ENCODE results near the gene ALPP. TPM values are rescaled to one million over a fixed set of nuclear protein-coding genes. Genes with fewer than 3 reads are reported as not detected.
"Not testable (repeated sequence)": the region's sequence is repeated elsewhere in the genome, so short reads cannot be mapped to it uniquely, and the experiment has no call there.

The ALPP gene
- total and polyA plus RNA-seq, 5 donors from 2014 or later: not detected

GRCh38 chr2:232422996-232423395, 44.4 kb downstream of the ALPP start:
- not testable (repeated sequence) for ATAC-seq (ENCODE audit: low read depth in 2 of 2); DNase-seq; H3K9me3 ChIP-seq (ENCODE audit: control insufficient read depth in 2 of 2, low read length in 2 of 2); H3K4me3 ChIP-seq (ENCODE audit: low read depth, low read length); H3K36me3 Mint-ChIP-seq; H3K27ac Mint-ChIP-seq; H3K36me3 ChIP-seq (ENCODE audit: control insufficient read depth, insufficient read depth, low read length); H3K4me3 Mint-ChIP-seq; H3K9me3 Mint-ChIP-seq; H3K27ac ChIP-seq (ENCODE audit: insufficient read depth, low read length, poor library complexity, severe bottlenecking); H3K27me3 ChIP-seq (ENCODE audit: control insufficient read depth, insufficient read depth, low read length)
- peaks cover 0 to 16% (median 7%) of the 10 kb centered on the region in 4 donors for H3K4me1 Mint-ChIP-seq
- peaks cover 13% of the 10 kb centered on the region for H3K4me1 ChIP-seq (ENCODE audit: control insufficient read depth, insufficient read depth, low read length, poor library complexity, severe bottlenecking)
- H3K27me3 Mint-ChIP-seq: peaks cover 61% of the 10 kb centered on the region

- DNase-seq; H3K27me3 ChIP-seq (ENCODE audit: control insufficient read depth, insufficient read depth, low read length); H3K27ac ChIP-seq (ENCODE audit: insufficient read depth, low read length, poor library complexity, severe bottlenecking); H3K9me3 Mint-ChIP-seq; H3K27ac Mint-ChIP-seq; H3K36me3 ChIP-seq (ENCODE audit: control insufficient read depth, insufficient read depth, low read length); H3K4me3 Mint-ChIP-seq; H3K4me3 ChIP-seq (ENCODE audit: low read depth, low read length); H3K9me3 ChIP-seq (ENCODE audit: control insufficient read depth in 2 of 2, low read length in 2 of 2); ATAC-seq (ENCODE audit: low read depth in 2 of 2); H3K36me3 Mint-ChIP-seq: not testable (repeated sequence)
- H3K4me1 Mint-ChIP-seq: peaks cover 0 to 12% (median 6%) of the 10 kb centered on the region in 4 donors
- peaks cover 57% of the 10 kb centered on the region for H3K27me3 Mint-ChIP-seq
- H3K4me1 ChIP-seq (ENCODE audit: control insufficient read depth, insufficient read depth, low read length, poor library complexity, severe bottlenecking): peaks cover 13% of the 10 kb centered on the region
Observed at GRCh38 chr2:232423407-232423806, 44.9 kb downstream of the ALPP start.

- ATAC-seq (ENCODE audit: low read depth in 2 of 2): no peak
- H3K4me3 ChIP-seq (ENCODE audit: low read depth, low read length): no peak overlapping the region
- H3K27me3 Mint-ChIP-seq: no peaks in the 10 kb centered on the region
- H3K27me3 ChIP-seq (ENCODE audit: control insufficient read depth, insufficient read depth, low read length): no peaks in the 10 kb centered on the region
- H3K4me3 Mint-ChIP-seq: no peak overlapping the region
- peaks cover 0 to 3% (median 0%) of the 10 kb centered on the region in 7 donors for H3K9me3 Mint-ChIP-seq
- no peak overlapping the region for H3K27ac Mint-ChIP-seq
- H3K4me1 ChIP-seq (ENCODE audit: control insufficient read depth, insufficient read depth, low read length, poor library complexity, severe bottlenecking): no peaks in the 10 kb centered on the region
- no peaks in the 10 kb centered on the region for H3K36me3 Mint-ChIP-seq
- no peaks in the 10 kb centered on the region for H3K9me3 ChIP-seq (ENCODE audit: control insufficient read depth in 2 of 2, low read length in 2 of 2)
- DNase-seq: no peak
- H3K27ac ChIP-seq (ENCODE audit: insufficient read depth, low read length, poor library complexity, severe bottlenecking): no peak overlapping the region
- H3K4me1 Mint-ChIP-seq: no peaks in the 10 kb centered on the region
- H3K36me3 ChIP-seq (ENCODE audit: control insufficient read depth, insufficient read depth, low read length): no peaks in the 10 kb centered on the region
Observed at GRCh38 chr2:232431705-232432590, 53.4 kb downstream of the ALPP start.

Other genes with a start within 250 kb of the ALPP start
- not detected for gene ALPG, start 28.1 kb downstream of the ALPP start, total RNA-seq
- not detected for gene ALPG, start 28.1 kb downstream of the ALPP start, polyA plus RNA-seq
- not detected for gene ALPI, start 77.4 kb downstream of the ALPP start, total RNA-seq
- gene ALPI, start 77.4 kb downstream of the ALPP start, polyA plus RNA-seq: not detected
- gene ECEL1, start 109.1 kb downstream of the ALPP start, total RNA-seq: not detected
- not detected for gene ECEL1, start 109.1 kb downstream of the ALPP start, polyA plus RNA-seq
- gene PRSS56, start 141.6 kb downstream of the ALPP start, total RNA-seq: not detected
- not detected for gene PRSS56, start 141.6 kb downstream of the ALPP start, polyA plus RNA-seq
- gene CHRND, start 147.4 kb downstream of the ALPP start, total RNA-seq: not detected
- gene CHRND, start 147.4 kb downstream of the ALPP start, polyA plus RNA-seq: not detected
- not detected for gene CHRNG, start 160.9 kb downstream of the ALPP start, total RNA-seq
- gene CHRNG, start 160.9 kb downstream of the ALPP start, polyA plus RNA-seq: under 1 TPM in 1 of 4 donors, not detected in 3; 0.07 TPM
- 14.5 TPM for gene TIGD1, start 171.8 kb downstream of the ALPP start, total RNA-seq
- gene TIGD1, start 171.8 kb downstream of the ALPP start, polyA plus RNA-seq: 10 to 100 TPM; 11.2 to 15.1 (median 14.4) TPM
- 60.0 TPM for gene EIF4E2, start 171.9 kb downstream of the ALPP start, total RNA-seq
- 100 to 1,000 TPM in 2 of 4 donors, 10 to 100 TPM in 2; 80.6 to 122 (median 98.0) TPM for gene EIF4E2, start 171.9 kb downstream of the ALPP start, polyA plus RNA-seq